HG03135 (cell line): ENCODE measurements around the gene SPG7.
"Not testable (repeated sequence)": the region's sequence is repeated elsewhere in the genome, so short reads cannot be mapped to it uniquely, and the experiment has no call there.

Experiments used
- ATAC-seq: cut with Tn5 transposase; IDR thresholded peaks from one replicate; pipeline ENCODE4 v1.9.1; 2021; ENCODE audit warnings: mild to moderate bottlenecking, moderate library complexity; ENCODE audit not compliant: unreplicated experiment

The SPG7 gene

DNA sequence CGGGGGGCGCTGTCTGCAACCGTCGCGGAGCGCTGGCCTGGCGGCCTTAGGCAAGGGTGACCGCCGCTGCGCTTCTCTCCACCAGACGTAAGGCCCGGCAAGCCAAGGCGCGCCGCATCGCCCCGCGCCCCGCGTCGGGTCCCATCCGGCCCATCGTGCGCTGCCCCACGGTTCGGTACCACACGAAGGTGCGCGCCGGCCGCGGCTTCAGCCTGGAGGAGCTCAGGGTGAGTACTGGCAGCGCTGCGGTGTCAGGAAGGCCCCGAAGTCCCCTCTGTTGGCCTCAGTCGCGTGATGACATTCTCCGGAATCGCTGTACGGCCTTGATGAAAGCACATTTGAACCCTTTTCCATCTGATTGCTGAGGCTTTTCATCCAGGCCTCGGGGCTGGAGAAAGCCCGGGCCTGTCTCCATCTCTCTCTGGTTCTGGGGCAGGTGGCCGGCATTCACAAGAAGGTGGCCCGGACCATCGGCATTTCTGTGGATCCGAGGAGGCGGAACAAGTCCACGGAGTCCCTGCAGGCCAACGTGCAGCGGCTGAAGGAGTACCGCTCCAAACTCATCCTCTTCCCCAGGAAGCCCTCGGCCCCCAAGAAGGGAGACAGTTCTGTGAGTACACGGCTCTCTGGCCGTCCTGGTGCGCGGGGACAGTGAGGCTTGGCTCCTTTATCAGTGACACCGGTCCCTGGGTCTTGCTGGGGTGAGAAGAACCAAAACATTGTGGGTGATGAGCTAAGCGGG is 53.1 kb downstream of the SPG7 start:
- ATAC-seq, result peak; percentile 3

DNA sequence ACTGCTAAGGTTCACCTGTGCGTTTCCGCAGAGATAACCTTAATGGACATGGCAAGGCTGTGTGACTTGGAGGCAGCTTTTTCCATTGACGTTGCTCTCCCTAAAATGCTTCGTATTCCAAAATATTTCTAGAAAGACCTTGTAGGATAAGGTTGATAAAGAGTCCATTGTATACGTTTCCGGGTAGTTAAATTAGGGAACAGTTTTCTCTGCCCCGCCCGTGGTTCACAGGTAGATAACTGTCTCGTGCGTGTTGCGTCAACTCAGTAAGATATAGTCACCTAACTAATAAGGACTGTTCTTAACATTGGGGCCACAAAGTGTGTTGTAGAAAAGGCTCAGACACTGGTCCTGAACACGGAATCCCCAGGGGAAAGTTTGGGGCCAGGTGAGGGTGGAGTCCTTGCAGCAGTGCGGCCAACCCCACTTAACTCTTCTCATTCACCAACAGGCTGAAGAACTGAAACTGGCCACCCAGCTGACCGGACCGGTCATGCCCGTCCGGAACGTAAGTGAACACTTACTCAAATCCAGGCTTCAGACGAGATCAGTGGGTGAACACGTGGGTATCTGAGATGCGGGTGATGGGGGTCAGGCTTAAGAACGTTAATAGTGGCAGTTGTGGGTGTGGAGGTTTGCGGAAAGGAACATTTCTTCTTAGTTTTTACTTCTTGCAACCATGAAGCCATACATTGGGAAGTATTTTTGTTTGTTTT is 53.8 kb downstream of the SPG7 start:
- no peak for ATAC-seq

DNA sequence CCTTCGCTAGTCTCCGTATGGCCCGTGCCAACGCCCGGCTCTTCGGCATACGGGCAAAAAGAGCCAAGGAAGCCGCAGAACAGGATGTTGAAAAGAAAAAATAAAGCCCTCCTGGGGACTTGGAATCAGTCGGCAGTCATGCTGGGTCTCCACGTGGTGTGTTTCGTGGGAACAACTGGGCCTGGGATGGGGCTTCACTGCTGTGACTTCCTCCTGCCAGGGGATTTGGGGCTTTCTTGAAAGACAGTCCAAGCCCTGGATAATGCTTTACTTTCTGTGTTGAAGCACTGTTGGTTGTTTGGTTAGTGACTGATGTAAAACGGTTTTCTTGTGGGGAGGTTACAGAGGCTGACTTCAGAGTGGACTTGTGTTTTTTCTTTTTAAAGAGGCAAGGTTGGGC is 54.7 kb downstream of the SPG7 start:
- no peak for ATAC-seq

DNA sequence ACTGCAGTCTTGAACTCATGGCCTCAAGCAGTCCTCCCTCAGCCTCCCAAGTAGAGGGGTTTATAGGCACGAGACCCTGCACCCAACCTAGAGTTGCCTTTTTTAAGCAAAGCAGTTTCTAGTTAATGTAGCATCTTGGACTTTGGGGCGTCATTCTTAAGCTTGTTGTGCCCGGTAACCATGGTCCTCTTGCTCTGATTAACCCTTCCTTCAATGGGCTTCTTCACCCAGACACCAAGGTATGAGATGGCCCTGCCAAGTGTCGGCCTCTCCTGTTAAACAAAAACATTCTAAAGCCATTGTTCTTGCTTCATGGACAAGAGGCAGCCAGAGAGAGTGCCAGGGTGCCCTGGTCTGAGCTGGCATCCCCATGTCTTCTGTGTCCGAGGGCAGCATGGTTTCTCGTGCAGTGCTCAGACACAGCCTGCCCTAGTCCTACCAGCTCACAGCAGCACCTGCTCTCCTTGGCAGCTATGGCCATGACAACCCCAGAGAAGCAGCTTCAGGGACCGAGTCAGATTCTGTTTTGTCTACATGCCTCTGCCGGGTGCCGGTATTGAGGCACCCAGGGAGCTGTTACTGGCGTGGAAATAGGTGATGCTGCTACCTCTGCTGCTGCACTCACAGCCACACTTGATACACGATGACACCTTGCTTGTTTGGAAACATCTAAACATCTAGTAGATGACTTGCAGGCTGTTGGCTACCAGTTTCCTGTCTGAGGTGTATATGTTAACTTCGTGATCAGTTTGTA is 55.6 kb downstream of the SPG7 start:
- no peak for ATAC-seq

DNA sequence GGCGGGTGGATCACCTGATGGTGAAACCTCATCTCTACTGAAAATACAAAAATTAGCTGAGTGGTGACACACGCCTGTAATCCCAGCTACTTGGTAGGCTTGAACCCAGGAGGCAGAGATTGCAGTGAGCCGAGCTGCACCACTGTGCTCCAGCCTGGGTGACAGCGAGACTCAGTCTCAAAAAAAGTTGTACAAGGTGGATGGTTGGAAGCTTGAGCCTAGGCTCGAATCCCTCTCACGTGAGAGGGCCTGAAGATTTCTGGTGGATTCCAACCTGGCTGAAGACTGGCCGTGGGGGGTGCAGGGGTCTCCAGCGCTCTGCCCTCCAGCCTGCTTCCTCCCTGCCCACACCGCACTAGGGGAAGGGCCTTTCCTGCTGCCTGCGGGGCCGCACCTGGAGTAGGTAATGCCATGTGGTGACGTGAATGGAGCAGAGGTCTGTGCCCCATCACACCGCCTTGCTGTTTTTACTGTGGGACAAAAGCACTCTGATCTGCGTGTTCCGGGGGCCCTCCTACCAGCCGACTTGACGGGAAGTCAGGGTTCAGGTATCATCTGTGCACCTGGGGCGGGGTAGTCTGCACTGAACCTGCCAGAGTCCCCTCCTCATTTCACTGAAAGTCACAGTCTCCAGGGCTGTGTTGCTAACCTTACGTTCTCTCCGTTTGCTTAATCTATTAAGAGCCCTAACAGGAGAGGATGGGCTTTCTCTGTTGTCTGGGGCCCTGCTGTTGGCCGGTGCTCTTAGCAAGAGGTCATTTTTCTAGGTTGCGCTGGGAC is 56.5 kb downstream of the SPG7 start:
- no peak for ATAC-seq

DNA sequence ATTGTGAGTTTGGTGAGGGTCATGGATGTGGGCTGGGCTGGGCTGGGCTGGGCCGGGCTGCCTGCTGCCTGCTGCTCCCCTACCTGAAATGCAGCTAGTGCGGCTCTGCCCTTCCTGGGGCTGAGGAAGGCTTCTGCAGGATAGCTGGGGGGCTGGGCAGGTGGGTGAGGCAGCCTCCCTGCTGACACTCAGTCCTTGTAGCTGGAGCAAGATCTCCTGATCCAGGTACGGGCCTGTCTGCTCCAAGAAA is 57.0 kb downstream of the SPG7 start:
- no peak for ATAC-seq

DNA sequence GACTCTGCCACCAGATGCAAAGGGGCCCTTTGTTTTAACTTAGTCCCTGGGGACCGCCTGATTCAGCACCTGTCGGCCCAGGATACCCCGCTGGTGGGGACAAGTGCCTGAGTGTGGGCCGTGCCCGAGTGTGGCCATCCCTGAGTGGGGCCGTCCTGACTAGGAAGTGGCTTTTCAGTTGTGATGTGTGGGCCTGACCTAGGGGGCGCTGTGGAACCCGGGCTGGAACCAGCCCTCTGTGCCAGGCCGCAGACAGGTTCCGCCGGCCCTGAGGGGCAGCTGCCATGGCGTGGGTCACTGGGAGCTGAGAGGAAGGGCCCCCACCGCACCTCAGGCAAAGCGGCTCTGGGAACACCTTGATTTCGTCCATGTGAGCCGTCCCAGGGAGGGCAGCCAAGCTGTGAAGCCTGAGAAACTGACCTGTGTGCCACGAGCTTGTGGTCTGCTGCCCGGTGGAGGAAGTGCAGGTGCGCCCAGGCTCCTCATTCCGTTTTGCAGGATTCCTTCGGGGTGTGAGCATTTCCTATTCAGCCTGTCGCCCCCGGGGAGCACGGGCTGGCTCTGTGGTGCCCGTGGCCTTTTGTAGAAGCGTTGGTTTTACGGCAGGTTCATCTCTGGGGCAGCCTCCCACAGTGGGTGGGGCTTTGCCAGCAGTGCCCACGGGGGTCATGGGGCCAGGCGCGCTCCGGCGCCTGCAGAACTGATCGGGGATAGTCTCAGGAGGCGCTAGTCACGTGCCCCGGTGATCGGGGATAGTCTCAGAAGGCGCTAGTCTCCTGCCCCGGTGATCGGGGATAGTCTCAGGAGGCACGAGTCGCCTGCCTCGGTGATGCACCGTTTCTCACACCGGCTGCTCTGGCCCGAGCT is 57.5 kb downstream of the SPG7 start:
- no peak for ATAC-seq

DNA sequence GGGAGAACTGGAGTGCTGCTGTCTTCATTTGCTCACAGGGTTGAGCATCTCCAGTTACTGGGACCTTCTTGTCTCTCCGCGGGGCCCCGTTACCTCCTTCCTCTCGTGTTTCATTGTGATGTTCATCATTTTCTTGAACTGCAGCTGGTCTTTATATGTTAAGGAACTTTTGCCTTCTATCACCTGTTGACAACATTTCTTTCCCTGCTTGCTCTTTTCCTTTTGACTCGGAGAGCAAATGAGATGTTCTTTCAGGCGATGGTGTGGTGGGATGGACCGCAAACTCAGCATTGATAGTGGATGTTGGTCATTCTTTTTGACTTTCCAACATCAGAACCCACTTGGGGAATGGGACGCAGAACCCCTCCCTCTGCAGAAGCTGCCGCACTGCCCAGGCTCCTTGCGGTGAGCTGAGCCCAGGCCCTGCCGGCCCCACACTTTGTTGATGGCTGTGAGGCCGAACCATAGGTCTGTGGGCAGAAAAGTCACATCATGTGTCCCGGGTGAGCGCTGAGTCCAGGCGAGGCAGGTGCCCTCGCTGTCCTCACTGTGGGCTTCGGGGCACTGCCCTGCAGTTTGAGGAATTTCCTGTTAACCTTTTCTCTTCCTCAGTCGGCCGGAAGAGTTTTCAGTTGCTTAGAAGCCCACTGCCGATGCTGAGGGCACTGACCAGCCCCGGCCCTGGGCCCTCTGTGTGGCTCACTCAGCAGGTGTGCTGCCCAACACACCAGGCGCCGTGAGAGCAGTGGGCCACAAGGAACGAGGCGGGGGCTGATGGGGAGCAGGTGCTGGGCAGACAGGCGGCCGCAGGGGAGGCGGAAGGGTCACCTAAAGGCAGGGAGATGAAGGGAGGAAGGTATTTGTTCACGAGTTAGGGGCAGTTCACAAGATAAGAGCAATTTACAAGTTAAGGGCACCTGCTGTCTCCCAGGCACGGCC is 59.7 kb downstream of the SPG7 start:
- no peak for ATAC-seq

DNA sequence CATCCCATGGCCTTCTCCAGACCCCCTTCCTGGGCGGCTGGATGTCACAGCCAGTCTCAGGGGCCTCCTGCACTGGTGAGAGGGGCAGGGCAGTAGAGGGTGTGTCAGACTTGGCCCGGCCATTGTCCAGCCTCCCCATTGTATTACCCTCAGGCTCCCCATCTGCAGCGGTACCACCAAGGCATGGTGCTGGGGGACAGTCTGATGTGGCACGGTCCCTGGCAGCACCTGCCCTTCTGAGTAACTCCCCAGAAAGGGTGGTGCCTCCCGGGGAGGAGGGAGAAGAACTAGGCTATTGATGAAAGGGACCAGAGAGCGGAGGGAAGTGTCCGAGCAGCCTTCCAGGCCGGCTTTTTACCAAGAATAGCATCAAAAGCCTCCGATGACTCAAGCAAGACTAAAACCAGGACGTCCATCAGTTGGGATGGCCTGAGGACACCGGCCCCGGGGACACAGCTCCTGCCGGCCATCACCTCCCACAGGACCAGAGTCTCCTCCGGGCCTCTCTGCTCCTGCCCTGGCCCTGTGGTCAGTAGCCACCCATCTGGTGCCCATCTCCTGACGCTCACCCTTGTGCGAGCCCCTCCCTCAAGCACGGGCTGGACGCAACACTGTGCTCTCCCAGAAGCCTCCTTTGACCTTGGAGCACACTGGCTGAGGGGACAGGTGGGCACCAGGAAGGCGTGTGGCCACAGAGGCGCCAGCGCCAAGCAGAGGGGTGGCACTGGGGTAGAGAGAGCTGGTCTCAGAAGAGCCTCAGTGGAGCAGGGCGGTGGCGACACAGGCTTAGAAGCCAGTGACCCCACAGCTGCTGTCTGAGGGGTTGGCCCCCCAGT is 61.5 kb downstream of the SPG7 start:
- no peak for ATAC-seq

DNA sequence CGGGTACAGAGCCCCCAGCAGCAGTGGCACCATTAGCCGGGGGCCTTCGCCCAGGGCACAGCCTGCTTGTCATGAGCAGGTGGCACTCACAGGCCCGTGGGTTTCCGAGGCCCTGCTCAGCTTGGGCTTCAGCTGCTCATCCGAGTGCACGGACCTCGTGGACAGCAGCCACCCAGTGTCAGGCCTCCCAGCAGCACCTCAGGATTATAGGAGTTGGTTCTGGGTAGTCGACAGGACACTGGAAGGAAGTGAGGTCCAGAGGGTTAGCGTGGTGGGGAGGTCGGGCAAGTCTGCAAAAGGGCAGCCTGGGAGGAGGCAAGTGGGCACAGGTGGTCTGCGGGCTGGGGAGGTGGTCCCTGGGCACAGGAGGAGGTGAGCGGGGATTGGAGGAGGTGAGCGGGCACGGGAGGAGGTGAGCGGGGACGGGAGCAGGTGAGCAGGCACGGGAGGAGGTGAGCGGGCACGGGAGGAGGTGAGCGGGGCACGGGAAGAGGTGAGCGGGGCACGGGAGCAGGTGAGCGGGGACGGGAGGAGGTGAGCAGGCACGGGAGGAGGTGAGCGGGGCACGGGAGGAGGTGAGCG is 62.2 kb downstream of the SPG7 start:
- no peak for ATAC-seq

DNA sequence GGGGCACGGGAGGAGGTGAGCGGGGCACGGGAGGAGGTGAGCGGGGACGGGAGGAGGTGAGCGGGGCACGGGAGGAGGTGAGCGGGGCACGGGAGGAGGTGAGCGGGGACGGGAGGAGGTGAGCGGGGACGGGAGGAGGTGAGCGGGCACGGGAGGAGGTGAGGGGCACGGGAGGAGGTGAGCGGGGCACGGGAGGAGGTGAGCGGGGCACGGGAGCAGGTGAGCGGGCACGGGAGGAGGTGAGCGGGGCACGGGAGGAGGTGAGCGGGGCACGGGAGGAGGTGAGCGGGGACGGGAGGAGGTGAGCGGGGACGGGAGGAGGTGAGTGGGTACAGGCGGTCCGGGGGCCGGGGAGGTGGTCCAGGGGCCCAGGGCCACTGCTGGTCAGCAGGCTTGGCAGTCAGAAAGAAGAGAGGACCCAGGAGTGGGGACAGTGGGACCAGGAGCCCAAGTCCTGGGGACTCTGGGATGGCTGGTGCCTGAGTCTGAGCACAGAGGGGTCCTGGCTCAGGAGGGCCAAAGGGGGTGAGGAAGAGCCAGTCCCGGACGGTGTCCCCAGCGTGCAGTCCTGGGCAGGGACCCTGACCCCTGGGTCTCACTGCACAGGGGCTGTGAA is 62.9 kb downstream of the SPG7 start:
- ATAC-seq, result not testable (repeated sequence)

DNA sequence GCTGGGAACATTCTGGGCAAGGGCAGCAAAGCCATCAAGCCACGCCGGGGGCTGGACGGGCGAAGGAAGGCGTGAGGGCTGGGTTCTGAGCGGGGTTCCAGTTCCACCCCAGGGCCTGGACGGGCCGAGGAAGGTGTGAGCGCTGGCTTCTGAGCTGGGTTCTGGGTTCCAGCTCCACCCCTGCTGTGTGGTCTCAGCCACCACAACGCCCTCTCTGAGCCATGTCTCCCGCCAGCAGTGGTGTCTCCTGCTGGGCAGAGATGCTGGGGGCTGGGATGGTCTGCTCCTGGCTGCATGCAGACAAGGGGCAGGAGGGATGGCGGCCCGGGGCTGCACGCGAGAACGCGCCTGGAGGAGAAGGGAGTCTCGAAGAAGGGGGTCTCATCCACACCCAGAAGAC is 63.4 kb downstream of the SPG7 start:
- no peak for ATAC-seq

DNA sequence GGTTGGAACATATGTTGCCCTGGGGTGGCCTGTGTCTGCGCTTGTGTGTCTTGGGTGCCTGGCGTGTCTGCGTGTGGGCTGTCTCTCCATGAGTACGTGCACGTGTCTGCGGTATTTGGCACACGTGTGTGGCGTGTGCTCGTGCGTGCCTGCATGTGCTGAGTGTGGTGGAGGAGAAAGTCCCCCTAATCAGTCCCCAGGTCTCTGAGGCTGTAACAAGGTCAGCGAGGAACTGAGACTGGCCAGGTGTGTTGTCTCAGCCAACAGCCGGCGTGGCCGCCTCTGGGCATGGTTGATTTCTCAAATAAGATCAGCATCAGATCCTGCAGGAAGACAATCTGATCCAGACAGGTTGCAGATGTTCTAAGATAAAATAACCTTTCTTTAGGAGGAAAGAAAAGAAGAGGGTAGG is 63.9 kb downstream of the SPG7 start:
- ATAC-seq, result no peak

DNA sequence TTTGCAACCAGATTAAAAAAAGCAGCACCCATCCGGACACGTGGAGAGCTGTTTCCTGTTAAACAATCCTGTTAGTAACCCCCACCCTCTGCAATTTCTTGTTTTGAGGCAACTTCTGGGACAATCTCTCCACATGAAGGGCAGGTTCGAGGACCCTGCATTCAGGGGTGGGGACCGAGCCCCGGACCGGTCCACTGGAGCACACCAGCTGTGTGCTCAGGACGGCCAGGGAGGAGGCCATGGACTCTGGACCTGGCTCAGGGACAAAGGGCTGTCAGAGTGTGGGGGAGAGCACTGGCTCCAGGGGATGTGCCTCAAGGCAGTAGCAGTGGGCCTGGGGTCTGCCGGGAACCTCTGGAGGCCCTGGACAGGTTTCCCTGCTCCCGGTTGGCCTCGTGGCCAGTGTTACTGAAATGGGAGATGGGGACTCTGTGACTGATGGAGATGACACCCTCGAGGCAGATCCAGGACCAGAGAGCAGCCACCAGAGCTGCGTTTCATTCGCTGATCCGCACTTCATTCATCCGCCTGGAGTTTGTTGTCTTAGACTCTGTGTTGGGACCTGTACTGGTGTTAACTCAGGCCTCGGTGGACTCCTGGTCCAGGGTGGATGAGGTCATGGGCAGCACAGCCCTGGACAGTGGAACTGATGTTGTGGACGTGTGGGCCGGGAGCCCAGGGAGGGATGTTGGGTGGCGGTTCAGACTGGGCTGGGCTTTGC is 64.4 kb downstream of the SPG7 start:
- no peak for ATAC-seq

DNA sequence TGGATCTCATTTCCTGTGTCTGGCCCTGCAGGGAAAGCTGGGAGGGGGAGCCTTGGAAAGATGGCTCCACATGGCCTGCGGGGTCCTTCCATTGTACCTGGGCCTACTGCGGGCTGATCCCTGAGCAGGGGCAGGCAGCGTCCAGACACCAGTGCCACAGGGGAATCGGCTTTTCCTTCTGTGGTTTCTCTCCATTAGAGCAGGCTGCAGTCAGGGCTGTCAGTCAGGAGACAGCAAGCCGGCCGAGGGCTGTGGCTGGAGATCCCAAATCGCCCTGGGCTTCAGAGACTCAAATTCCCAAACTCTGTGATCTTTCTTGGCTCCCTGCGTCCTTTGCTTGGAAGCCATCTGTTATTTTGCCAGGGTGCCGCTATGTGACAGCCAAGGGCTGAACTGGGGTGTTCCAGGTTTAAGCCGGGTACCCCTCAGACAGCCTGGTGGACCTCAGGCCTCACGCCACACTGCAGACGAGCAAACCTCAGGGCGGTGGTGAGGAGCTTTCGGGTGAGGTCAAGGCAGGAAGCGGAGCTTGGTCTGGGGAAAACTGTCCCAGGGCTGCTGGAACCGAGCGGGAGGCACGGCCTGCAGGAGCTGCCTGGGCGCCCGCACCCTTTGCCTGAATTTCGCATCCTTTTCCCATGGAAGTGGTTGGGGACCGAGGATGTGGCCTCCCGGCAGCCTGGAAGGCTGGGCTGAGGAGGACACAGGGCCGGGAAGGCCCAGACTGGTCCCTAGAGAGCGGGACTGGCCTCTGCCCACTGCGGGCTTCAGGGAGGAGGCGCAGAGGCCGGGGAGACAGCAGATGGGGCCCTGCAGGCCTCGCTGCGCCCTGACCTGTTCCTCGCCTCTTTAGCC is 65.8 kb downstream of the SPG7 start:
- ATAC-seq, result no peak

DNA sequence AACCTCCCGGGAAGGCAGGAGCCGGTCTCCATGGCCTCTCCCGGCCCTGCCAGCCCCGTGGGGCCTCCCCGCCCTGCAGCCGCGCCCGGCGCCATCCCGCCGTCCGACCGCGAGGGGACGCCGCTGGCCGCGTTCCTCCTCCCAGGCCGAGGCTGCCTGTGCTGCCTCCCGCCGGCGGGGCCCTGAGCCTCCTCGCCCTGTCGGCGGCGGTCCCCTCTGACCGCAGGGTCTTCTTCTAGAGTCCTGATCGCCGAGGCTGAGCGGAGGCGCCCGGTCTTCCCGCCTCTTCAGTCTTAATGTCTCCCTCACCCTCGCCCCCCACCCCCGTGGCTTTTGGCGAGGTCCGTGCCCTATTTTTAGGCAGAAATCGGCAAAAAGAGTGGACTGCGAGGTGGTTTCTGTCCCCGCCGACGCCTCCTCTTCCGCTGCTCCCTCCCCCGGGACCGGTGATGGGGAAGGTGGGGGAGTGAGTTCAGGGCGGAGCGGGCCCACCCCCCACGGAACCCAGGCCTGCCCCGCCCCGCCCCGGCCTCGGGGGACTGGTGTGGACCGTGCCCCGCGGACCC is 66.6 kb downstream of the SPG7 start:
- ATAC-seq, result no peak
